K562 (cell line): ENCODE data around the gene MYO1A. TPM values are rescaled to one million over a fixed set of nuclear protein-coding genes. Genes with fewer than 3 reads are reported as not detected.

ENCODE experiments used
- CHCHD3 ChIP-seq: fragments of 250-450 bp; sonication (Bioruptor Pico); IDR thresholded peaks from 2 replicates; pipeline ENCODE4 v2.1.2; 2022; ENCODE audit warnings: mild to moderate bottlenecking
- ELF4 ChIP-seq: fragments of 450-650 bp; formaldehyde crosslinking; IDR thresholded peaks from 2 replicates; pipeline ENCODE4 v1.4.0; 2022; ENCODE audit warnings: missing genetic modification characterization
- GMEB1 ChIP-seq: fragments of 250-450 bp; sonication (Bioruptor Pico); IDR thresholded peaks from 2 replicates; pipeline ENCODE4 v1.4.0; 2020; ENCODE audit warnings: mild to moderate bottlenecking
- IFI16 ChIP-seq: fragments of 250-450 bp; sonication (Bioruptor Pico); IDR thresholded peaks from 2 replicates; pipeline ENCODE4 v2.1.2; 2022; ENCODE audit warnings: mild to moderate bottlenecking, inconsistent platforms
- ILK ChIP-seq: fragments of 450-650 bp; IDR thresholded peaks from 2 replicates; pipeline ENCODE4 v1.6.1; 2016; ENCODE audit warnings: missing genetic modification characterization, low read depth, mild to moderate bottlenecking, missing compliant biosample characterization, moderate library complexity, borderline replicate concordance
- NFIC ChIP-seq: fragments of 450-650 bp; IDR thresholded peaks from 2 replicates; pipeline ENCODE4 v1.6.1; 2017; ENCODE audit warnings: mild to moderate bottlenecking, inconsistent platforms
- NFRKB ChIP-seq: fragments of 450-650 bp; IDR thresholded peaks from 2 replicates; pipeline ENCODE4 v1.6.1; 2016; ENCODE audit warnings: low read depth
- PHB ChIP-seq: fragments of 250-450 bp; sonication (Bioruptor Pico); IDR thresholded peaks from 2 replicates; pipeline ENCODE4 v1.5.0; 2021
- PURB ChIP-seq: sonication (generic); formaldehyde crosslinking; IDR thresholded peaks from 2 replicates; pipeline ENCODE4 v1.9.0; 2021; ENCODE audit warnings: low read depth, mild to moderate bottlenecking, missing genetic modification reagents
- YY1 ChIP-seq, 3 experiments: IDR thresholded peaks; 2 replicates each; pipeline ENCODE4 v1.6.1; 2011; ENCODE audit warnings: low read length in 2 of 3, mild to moderate bottlenecking in 2 of 3, moderate library complexity in 2 of 3, borderline replicate concordance in 1 of 3, control low read depth in 1 of 3, low read depth in 1 of 3; ENCODE audit not compliant: insufficient read depth in 3 of 3, insufficient replicate concordance in 2 of 3, control insufficient read depth in 1 of 3, insufficient read length in 1 of 3; ENCODE audit errors: extremely low read depth in 1 of 3
- ZNF143 ChIP-seq: sonication (generic); formaldehyde crosslinking; IDR thresholded peaks from 2 replicates; pipeline ENCODE4 v1.9.0; 2022; ENCODE audit warnings: mild to moderate bottlenecking, missing genetic modification reagents
- ZNF174 ChIP-seq: fragments of 250-450 bp; sonication (Bioruptor Pico); IDR thresholded peaks from 2 replicates; pipeline ENCODE4 v1.4.0; 2020; ENCODE audit warnings: mild to moderate bottlenecking
- ZNF507 ChIP-seq: conservative IDR thresholded peaks from 2 replicates; pipeline ENCODE4 v1.6.1; 2017; ENCODE audit warnings: missing genetic modification characterization, missing compliant biosample characterization
- polyA plus RNA-seq, 8 experiments: library from polyadenylated mRNA; depleted of rRNA in 4 of 8; stranded (reverse) in 5 of 8; unstranded in 3 of 8; fragments of >200 nt; fragmentation: Nextera tagmentation in 2 of 8; fragmentation: Illumina TruSeq in 1 of 8; extraction: Ambion mirVana in 2 of 8; extraction: Trizol in 1 of 8; gene quantifications; 2 replicates each; pipeline versions ENCODE4 v1.2.1 to v1.2.3, GENCODE V29; 2011 to 2014; ENCODE audit warnings: inconsistent platforms in 1 of 8, missing spikeins in 1 of 8
- total RNA-seq, 7 experiments: library from RNA; depleted of rRNA in 6 of 7; stranded (reverse); fragments of >200 nt in 6 of 7; fragmentation: Illumina TruSeq in 2 of 7; extraction: Trizol in 2 of 7; gene quantifications; 2 replicates each; pipeline versions ENCODE4 v1.2.1 to v1.2.3, GENCODE V29; 2011 to 2021; ENCODE audit warnings: low replicate concordance in 1 of 7
- TF ChIP-seq, protein P1 (sequence below): sonication (generic); formaldehyde crosslinking; IDR thresholded peaks from 2 replicates; pipeline ENCODE4 v1.8.1; 2022; ENCODE audit warnings: missing genetic modification reagents
- TF ChIP-seq, protein P2 (sequence below): sonication (generic); formaldehyde crosslinking; IDR thresholded peaks from 2 replicates; pipeline ENCODE4 v1.4.0; 2020; ENCODE audit warnings: mild to moderate bottlenecking, missing genetic modification reagents

Gene MYO1A
- total and polyA plus RNA-seq, 9 of the 15 experiments (the other 6 are each of a cell fraction or from before 2014, with no cell fraction given): 0.03 to 0.29 (median 0.14) TPM; not detected in 2

DNA sequence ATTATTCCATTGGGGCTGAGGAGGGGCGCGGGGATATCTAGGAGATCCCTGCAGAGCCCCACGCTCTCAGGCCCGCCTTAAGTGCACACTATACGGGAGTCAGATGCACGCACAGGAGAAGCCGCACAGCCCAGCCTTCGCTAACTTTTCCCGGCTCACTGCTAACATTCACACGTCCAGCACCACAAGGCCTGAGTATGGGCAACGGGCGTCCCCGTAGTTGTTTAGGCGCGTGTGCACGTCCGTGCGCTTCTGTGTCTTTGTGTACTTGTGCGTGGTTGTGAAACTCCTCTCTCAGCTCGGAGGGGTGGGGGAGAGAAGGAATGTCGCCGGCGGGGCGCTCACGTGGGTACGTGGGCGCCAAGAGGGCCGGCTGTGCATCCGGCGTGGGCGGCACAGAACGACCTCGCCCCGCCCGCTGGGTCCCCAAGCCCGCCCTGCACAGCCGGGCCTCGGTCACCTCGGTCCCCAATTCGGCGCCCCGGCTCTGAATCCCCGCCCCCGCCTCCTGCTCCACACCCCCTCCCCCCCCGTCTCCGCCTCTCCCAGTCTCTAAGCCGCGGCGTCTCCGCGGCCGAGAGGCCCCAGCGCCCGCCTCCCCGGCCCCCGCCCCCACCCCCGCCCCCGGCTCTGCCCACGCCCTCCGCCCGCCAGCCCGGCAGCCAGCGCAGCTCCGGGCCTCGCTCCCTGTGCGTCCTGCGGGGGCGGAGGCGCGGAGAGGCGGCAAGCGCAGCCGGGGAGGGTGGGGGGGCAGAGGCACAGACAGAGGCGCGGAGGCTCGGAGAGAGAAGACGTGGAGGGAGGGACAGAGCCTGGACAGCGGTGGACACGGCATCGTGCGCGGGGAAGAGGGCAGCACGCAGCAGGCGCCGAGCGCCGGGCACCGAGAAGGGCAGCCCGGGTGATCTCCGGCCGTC is 38.7 kb upstream of the MYO1A start, which contains the start of gene NAB2 (continued):
- TF ChIP-seq ZNF507 (no peak), YY1 (IDR thresholded peaks at IDR 0.05; ENCODE audit: borderline replicate concordance in 1 of 3, control insufficient read depth in 1 of 3, extremely low read depth in 1 of 3, insufficient read depth in 3 of 3, insufficient read length in 1 of 3, insufficient replicate concordance in 2 of 3, low read depth in 1 of 3, low read length in 2 of 3) (peak in 1 of 3 experiments; percentile 58), ZNF143 (CRISPR knock-in tag) (0 out of 2 replicates have a peak, but pooled peaks have one; percentile 32), PHB (CRISPR knock-in tag) (no peak), NFIC (peak; percentile 5; the same call in 1 of the 2 replicates), GMEB1 (CRISPR knock-in tag) (peak; percentile 68), ELF4 (CRISPR knock-in tag) (no peak), NFRKB (peak; percentile 44; the same call in 1 of the 2 replicates), IFI16 (CRISPR knock-in tag) (no peak), CHCHD3 (no peak), ZNF174 (CRISPR knock-in tag) (no peak), ILK (no peak), PURB (CRISPR knock-in tag) (no peak)
- TF ChIP-seq, protein P1, sequence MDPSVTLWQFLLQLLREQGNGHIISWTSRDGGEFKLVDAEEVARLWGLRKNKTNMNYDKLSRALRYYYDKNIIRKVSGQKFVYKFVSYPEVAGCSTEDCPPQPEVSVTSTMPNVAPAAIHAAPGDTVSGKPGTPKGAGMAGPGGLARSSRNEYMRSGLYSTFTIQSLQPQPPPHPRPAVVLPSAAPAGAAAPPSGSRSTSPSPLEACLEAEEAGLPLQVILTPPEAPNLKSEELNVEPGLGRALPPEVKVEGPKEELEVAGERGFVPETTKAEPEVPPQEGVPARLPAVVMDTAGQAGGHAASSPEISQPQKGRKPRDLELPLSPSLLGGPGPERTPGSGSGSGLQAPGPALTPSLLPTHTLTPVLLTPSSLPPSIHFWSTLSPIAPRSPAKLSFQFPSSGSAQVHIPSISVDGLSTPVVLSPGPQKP: no peak
- TF ChIP-seq, protein P2, sequence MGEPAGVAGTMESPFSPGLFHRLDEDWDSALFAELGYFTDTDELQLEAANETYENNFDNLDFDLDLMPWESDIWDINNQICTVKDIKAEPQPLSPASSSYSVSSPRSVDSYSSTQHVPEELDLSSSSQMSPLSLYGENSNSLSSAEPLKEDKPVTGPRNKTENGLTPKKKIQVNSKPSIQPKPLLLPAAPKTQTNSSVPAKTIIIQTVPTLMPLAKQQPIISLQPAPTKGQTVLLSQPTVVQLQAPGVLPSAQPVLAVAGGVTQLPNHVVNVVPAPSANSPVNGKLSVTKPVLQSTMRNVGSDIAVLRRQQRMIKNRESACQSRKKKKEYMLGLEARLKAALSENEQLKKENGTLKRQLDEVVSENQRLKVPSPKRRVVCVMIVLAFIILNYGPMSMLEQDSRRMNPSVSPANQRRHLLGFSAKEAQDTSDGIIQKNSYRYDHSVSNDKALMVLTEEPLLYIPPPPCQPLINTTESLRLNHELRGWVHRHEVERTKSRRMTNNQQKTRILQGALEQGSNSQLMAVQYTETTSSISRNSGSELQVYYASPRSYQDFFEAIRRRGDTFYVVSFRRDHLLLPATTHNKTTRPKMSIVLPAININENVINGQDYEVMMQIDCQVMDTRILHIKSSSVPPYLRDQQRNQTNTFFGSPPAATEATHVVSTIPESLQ (CRISPR knock-in tag): no peak
